BJ (cell line): ENCODE data around the gene CAMK1G. TPM values are rescaled to one million over a fixed set of nuclear protein-coding genes. Genes with fewer than 3 reads are reported as not detected.

Experiments used
- CTCF ChIA-PET: fragments of 350-600 bp; formaldehyde crosslinking; extraction: SDS; loops from one replicate; lab custom pipeline; 2021; ENCODE audit warnings: antibody characterized with exemption, inconsistent platforms; lab: Yijun Ruan, JAX
- POLR2A ChIA-PET: fragments of 300-600 bp; sonication (Branson Sonifier 250); formaldehyde crosslinking; extraction: SDS; loops from one replicate; lab custom pipeline; 2021; ENCODE audit warnings: antibody characterized with exemption; lab: Charles Lee
- DNase-seq: peaks from one replicate; pipeline ENCODE4 v3.0.0-alpha.2; 2011; ENCODE audit warnings: low read depth
- H3K27me3 ChIP-seq: 2 replicates; pipeline ENCODE4 v1.6.0; 2011; ENCODE audit warnings: low read length; ENCODE audit not compliant: control insufficient read depth, insufficient read depth
- H3K36me3 ChIP-seq: 2 replicates; pipeline ENCODE4 v1.5.1; 2011; ENCODE audit warnings: low read length; ENCODE audit not compliant: control insufficient read depth, insufficient read depth
- H3K4me3 ChIP-seq: 2 replicates; pipeline ENCODE4 v1.5.1; 2011; ENCODE audit warnings: low read depth, mild to moderate bottlenecking, control low read depth, low read length
- polyA plus RNA-seq: library from polyadenylated mRNA; depleted of rRNA; stranded (reverse); fragments of >200 nt; gene quantifications from 2 replicates; pipeline ENCODE4 v1.2.3, GENCODE V29; 2011
- TF ChIP-seq, protein P1 (sequence below): IDR thresholded peaks from 2 replicates; pipeline ENCODE4 v1.5.1; 2011; ENCODE audit warnings: low read depth, mild to moderate bottlenecking, control low read depth, inconsistent platforms, low read length, moderate library complexity; ENCODE audit not compliant: insufficient read depth

CAMK1G gene
- polyA plus RNA-seq, 1 experiment = 1.5 TPM

DNA sequence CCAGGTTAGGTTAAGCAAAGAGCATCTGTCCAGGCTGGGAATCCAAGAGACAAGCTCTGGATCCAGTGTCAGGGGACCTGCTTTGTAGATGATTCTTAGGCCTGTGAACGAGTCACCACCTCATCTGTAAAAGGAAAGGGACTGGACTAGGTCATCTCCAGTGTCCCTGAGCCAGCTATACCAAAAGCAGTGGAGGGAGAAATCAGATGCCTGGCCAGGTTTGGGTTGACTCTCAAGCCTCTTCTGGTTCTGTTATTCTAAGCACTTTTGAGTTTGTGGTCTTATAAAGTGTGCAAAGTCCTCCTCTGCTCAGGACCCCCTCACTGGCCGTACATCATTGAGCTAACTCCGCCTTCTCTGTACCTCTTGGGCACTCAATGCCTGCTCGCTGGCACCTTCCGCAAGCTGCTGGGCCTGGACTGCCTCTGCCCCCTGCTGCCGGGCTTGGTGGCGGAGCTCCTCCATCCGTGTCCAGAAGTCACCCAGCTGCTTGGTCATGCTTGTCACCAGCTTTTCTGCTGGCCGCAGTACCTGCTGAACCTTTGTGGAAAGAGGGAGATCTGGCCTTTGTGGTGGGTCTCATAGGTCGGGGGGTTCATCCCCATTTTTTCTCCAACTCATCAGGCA, 33.6 kb downstream of the CAMK1G start:
- ChIA-PET POLR2A (no interaction called here), CTCF (interaction anchor here (0.8 to 3.1 kb wide), 6 partner anchors 9 to 33 kb away, joined by 3 to 16 read pairs (median 4); partner anchors contain the start of gene CAMK1G)
- no peak overlapping the region for H3K4me3 ChIP-seq
- no peaks in the 10 kb centered on the region; the same call in 1 of the 2 replicates for H3K27me3 ChIP-seq
- TF ChIP-seq, protein P1, sequence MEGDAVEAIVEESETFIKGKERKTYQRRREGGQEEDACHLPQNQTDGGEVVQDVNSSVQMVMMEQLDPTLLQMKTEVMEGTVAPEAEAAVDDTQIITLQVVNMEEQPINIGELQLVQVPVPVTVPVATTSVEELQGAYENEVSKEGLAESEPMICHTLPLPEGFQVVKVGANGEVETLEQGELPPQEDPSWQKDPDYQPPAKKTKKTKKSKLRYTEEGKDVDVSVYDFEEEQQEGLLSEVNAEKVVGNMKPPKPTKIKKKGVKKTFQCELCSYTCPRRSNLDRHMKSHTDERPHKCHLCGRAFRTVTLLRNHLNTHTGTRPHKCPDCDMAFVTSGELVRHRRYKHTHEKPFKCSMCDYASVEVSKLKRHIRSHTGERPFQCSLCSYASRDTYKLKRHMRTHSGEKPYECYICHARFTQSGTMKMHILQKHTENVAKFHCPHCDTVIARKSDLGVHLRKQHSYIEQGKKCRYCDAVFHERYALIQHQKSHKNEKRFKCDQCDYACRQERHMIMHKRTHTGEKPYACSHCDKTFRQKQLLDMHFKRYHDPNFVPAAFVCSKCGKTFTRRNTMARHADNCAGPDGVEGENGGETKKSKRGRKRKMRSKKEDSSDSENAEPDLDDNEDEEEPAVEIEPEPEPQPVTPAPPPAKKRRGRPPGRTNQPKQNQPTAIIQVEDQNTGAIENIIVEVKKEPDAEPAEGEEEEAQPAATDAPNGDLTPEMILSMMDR = no peak
- no peaks in the 10 kb centered on the region; the same call in 1 of the 2 replicates for H3K36me3 ChIP-seq
- no peak for DNase-seq

DNA sequence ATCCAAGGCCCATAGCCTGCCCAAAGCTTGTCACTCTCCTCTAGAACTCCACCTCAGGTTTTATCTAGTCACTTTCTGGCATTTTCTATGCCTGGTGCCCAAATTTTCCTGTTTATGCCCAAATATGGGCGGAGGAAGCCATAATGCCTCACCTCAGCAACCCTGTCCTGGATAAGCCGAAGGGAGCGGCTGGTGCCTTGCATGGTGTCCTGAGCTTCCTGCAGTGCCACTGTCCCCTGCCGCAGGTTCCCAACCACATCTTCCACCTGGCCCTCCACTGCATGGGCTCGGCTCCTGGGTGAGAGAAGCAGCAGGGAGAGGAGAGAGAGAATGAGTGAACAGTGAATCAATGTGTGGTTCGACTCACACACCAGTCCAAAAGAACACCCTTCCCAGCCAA, 34.2 kb downstream of the CAMK1G start:
- TF ChIP-seq, protein P1 = no peak

GRCh38 chr1:209618291-209618690, 34.8 kb downstream of the CAMK1G start:
- ChIA-PET CTCF (interaction anchor here (0.9 to 2.2 kb wide), 8 partner anchors 9 to 69 kb away, joined by 3 to 8 read pairs (median 4); no protein-coding TSS in a partner anchor), POLR2A (no interaction called here)
- DNase-seq = no peak
- H3K27me3 ChIP-seq = no peaks in the 10 kb centered on the region
- no peak overlapping the region for H3K4me3 ChIP-seq
- TF ChIP-seq, protein P1 = no peak
- H3K36me3 ChIP-seq = no peaks in the 10 kb centered on the region; the same call in 1 of the 2 replicates

More for the DNA sequence above, 34.2 kb downstream of the CAMK1G start:
- ChIA-PET POLR2A (no interaction called here), CTCF (interaction anchor here (0.8 to 3.1 kb wide), 6 partner anchors 9 to 42 kb away, joined by 3 to 16 read pairs (median 4); no protein-coding TSS in a partner anchor)
- Histone ChIP-seq H3K36me3 (no peaks in the 10 kb centered on the region; the same call in 1 of the 2 replicates), H3K4me3 (no peak overlapping the region), H3K27me3 (no peaks in the 10 kb centered on the region; the same call in 1 of the 2 replicates)
- DNase-seq = no peak

DNA sequence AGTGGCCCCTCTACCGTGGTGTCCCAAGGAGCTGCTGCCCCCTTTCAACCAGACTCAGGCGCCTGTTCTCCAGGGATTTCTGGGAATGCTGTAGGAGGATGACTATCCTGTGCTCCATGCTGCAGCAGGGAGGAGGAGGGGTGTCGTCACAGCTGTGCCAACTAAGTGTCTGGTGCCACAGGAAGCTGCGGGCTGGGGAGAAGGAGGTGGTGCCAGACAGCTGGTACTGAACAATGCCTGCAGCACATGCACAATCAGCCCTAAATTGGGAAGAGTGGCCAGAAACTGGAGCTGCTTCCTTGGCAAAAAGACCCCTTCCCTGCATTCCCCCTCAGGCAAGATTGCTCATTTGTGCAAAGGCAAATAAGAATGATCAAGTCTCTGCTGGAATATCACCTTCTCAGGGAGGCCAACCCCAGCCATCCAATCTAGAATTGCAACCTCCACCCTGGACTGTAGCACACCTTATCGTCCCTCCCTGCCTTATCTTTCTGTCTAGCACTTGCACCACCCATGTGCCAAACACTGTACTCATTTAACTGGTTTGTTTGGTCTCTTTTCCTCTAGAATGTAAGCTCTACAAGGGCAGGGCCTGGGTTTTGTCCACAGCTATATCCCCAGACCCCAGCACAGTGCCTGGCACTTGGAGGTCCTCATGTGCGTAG, 35.4 kb downstream of the CAMK1G start:
- Histone ChIP-seq H3K4me3 (no peak overlapping the region), H3K36me3 (no peaks in the 10 kb centered on the region), H3K27me3 (no peaks in the 10 kb centered on the region)
- ChIA-PET CTCF (interaction anchor here (0.9 to 2.2 kb wide), 10 partner anchors 8 to 68 kb away, joined by 3 to 11 read pairs (median 4); no protein-coding TSS in a partner anchor), POLR2A (no interaction called here)
- TF ChIP-seq, protein P1 = no peak
- no peak for DNase-seq

DNA sequence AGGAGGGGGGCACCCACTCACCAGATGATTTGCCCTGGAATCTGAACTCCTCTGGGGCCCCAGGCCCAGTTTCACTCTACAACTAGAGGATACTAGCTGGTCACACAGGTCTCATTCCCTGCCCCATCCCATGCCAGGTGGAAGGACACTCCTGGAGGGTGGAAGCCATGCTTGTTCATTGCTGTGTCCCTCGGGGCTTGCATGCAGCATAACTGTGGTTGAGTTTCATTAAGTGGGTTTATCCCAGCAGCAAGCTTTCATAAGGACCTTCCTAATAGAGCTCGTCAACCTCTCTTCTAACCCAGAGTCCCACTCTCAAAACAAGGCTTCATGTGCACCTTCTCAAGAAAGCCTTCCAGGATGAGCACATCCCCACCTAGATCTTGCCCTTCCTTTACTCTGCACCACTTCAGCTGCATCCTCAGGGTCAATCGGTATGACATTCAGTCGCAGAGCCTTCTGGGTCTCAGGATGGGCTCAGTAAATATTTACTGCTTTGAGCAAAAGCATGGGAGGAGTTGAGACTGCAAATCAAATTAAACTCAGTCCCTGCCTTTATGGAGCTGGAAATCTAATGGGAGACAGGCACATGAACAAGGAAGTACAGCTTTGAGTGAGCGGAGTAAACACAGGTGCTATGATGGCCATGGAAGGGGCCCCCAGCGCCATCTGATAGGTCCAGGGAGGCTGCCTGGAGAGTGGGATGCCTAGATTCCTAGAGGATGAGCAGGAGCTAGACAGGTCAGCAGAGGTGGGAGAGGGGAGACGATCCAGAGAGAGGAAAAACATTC, 36.4 kb downstream of the CAMK1G start:
- Histone ChIP-seq H3K27me3 (no peaks in the 10 kb centered on the region), H3K36me3 (no peaks in the 10 kb centered on the region), H3K4me3 (no peak overlapping the region)
- POLR2A ChIA-PET = no interaction called here
- TF ChIP-seq, protein P1 = no peak
- CTCF ChIA-PET = interaction anchor here (0.6 to 2.2 kb wide), 5 partner anchors 9 to 43 kb away, joined by 3 to 11 read pairs (median 4); no protein-coding TSS in a partner anchor
- no peak for DNase-seq
